ENCODE measurements around the gene NUDT22.

DNA sequence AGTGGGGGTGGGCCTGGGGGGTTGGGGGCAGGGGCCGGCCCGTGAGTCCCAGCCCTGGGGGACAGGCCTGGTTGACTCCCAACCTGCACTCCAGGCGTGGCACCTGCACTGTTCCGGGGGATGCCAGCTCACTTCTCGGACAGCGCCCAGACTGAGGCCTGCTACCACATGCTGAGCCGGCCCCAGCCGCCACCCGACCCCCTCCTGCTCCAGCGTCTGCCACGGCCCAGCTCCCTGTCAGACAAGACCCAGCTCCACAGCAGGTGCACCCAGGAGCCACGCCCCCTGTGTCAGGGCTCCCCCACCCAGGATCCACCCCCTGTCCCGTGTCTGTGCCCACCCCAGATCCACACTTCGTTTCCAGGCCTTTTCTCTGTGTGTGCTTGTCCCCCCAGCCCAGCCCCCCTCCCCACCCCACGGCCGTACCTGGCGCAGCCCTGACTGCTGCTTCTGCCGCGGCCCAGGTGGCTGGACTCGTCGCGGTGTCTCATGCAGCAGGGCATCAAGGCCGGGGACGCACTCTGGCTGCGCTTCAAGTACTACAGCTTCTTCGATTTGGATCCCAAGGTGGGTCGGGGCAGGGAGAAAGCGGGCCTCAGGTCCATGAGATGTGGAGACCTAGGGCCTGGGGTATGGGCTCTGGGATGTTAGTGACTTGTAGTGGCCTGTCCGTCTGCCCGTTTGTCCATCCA is 14.7 kb upstream of the NUDT22 start:
- TF ChIP-seq SREBF2 (IDR thresholded peaks at IDR 0.05) (no peak), MYC (IDR thresholded peaks at IDR 0.05; ENCODE audit: borderline replicate concordance, low read length) (no peak), KDM5A (IDR thresholded peaks at IDR 0.05) (no peak), HOXB5 (CRISPR knock-in tag; IDR thresholded peaks at IDR 0.05) (no peak), ZFP36 (IDR thresholded peaks at IDR 0.05; ENCODE audit: borderline replicate concordance, partially characterized antibody) (no peak), CEBPB (IDR thresholded peaks at IDR 0.05) (no peak), REST (IDR thresholded peaks at IDR 0.05) (no peak), RAD21 (conservative IDR thresholded peaks at IDR 0.05 in 1 of 2, IDR thresholded peaks at IDR 0.05 in 1 of 2) (no peak), HOXB13 (CRISPR knock-in tag; IDR thresholded peaks at IDR 0.05; ENCODE audit: low read depth) (no peak), RNF2 (IDR thresholded peaks at IDR 0.05; ENCODE audit: borderline replicate concordance, low read depth) (no peak)
- TF ChIP-seq, protein P1, sequence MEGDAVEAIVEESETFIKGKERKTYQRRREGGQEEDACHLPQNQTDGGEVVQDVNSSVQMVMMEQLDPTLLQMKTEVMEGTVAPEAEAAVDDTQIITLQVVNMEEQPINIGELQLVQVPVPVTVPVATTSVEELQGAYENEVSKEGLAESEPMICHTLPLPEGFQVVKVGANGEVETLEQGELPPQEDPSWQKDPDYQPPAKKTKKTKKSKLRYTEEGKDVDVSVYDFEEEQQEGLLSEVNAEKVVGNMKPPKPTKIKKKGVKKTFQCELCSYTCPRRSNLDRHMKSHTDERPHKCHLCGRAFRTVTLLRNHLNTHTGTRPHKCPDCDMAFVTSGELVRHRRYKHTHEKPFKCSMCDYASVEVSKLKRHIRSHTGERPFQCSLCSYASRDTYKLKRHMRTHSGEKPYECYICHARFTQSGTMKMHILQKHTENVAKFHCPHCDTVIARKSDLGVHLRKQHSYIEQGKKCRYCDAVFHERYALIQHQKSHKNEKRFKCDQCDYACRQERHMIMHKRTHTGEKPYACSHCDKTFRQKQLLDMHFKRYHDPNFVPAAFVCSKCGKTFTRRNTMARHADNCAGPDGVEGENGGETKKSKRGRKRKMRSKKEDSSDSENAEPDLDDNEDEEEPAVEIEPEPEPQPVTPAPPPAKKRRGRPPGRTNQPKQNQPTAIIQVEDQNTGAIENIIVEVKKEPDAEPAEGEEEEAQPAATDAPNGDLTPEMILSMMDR (IDR thresholded peaks at IDR 0.05), result no peak
- TF ChIP-seq, protein P2, sequence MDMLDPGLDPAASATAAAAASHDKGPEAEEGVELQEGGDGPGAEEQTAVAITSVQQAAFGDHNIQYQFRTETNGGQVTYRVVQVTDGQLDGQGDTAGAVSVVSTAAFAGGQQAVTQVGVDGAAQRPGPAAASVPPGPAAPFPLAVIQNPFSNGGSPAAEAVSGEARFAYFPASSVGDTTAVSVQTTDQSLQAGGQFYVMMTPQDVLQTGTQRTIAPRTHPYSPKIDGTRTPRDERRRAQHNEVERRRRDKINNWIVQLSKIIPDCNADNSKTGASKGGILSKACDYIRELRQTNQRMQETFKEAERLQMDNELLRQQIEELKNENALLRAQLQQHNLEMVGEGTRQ (IDR thresholded peaks at IDR 0.05), result no peak
